HUES64 (cell line): Measurements from ENCODE around the gene EIF2S2.

Source experiments
- H3K27ac ChIP-seq: 2 replicates; pipeline ENCODE4 v1.7.0; 2013; ENCODE audit warnings: low read depth, low read length, inconsistent platforms
- H3K27me3 ChIP-seq: 2 replicates; pipeline ENCODE4 v1.6.1; 2013; ENCODE audit warnings: mild to moderate bottlenecking, low read length; ENCODE audit not compliant: insufficient read depth
- H3K36me3 ChIP-seq: 2 replicates; pipeline ENCODE4 v1.6.1; 2013; ENCODE audit warnings: mild to moderate bottlenecking, low read length; ENCODE audit not compliant: insufficient read depth
- H3K4me1 ChIP-seq: 2 replicates; pipeline ENCODE4 v1.6.1; 2013; ENCODE audit warnings: mild to moderate bottlenecking, low read length, moderate library complexity; ENCODE audit not compliant: insufficient read depth
- H3K4me3 ChIP-seq: 2 replicates; pipeline ENCODE4 v1.5.1; 2013; ENCODE audit warnings: mild to moderate bottlenecking, low read length, moderate library complexity
- H3K9ac ChIP-seq: 2 replicates; pipeline ENCODE4 v1.6.1; 2013; ENCODE audit warnings: mild to moderate bottlenecking, low read depth, low read length
- H3K9me3 ChIP-seq: 2 replicates; pipeline ENCODE4 v1.6.1; 2013; ENCODE audit warnings: low read depth, low read length; ENCODE audit not compliant: insufficient read depth
- WGBS: fragments of 150-250, 120-280 bp; methylation state at CpG from one replicate; pipeline ENCODE4 v1.1.7; 2013; ENCODE audit warnings: missing lambda C conversion rate; 5-methylcytosine and 5-hydroxymethylcytosine counted together

EIF2S2 gene

GRCh38 chr20:34041226-34041625 lies 70.8 kb downstream of the EIF2S2 start:
- H3K9ac ChIP-seq = no peak overlapping the region
- WGBS = 93% methylated on average over 4 of the region's 4 CpGs
- no peak overlapping the region for H3K27ac ChIP-seq
- H3K4me3 ChIP-seq = no peak overlapping the region
- H3K27me3 ChIP-seq = no peaks in the 10 kb centered on the region
- H3K9me3 ChIP-seq = no peaks in the 10 kb centered on the region
- H3K4me1 ChIP-seq = peaks cover 21% of the 10 kb centered on the region
- H3K36me3 ChIP-seq = no peaks in the 10 kb centered on the region

DNA sequence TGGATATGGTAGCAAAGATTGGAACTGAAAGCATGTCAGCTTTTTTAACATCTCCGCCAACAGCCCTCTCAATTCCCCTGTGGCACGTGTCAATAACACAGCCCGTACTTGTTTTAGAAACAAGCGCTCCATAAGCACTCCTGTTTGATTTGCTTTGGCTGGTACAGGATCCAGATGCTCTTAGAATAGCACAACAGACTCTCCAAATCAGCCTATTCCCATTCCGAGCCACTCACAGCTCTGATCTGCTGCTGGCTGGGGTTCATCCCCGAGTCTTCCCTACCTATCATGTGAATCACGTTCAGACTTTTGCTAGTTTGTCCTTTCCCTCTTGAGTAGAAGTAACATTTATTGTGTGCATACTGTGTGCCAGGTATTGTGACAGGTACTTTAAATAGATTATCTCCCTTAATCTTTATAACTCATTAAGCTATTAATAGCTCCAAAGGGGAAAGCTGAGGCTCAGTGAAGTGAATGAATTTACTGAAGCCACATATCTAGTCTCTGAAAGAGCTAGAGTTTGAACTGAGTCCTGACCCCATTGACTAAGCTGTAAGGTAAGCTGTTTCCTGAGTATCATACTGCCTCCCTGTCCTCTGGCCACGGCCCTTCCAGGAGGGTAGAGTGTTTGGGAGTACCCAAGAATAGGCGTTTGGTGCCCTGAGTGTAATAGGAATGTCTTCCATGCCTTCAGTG lies 71.6 kb downstream of the EIF2S2 start:
- no peak overlapping the region for H3K27ac ChIP-seq
- H3K9me3 ChIP-seq = no peaks in the 10 kb centered on the region
- no peak overlapping the region for H3K4me3 ChIP-seq
- H3K36me3 ChIP-seq = no peaks in the 10 kb centered on the region
- H3K9ac ChIP-seq = no peak overlapping the region
- H3K27me3 ChIP-seq = no peaks in the 10 kb centered on the region
- 97% methylated on average over 9 of the region's 9 CpGs for WGBS
- peaks cover 13% of the 10 kb centered on the region for H3K4me1 ChIP-seq
